GM03348 (cell line): ENCODE data around the gene OSBPL1A.

ENCODE experiments used
- DNase-seq: peaks from one replicate; pipeline ENCODE4 v3.0.0; 2012; ENCODE audit warnings: low spot score

The OSBPL1A gene

DNA sequence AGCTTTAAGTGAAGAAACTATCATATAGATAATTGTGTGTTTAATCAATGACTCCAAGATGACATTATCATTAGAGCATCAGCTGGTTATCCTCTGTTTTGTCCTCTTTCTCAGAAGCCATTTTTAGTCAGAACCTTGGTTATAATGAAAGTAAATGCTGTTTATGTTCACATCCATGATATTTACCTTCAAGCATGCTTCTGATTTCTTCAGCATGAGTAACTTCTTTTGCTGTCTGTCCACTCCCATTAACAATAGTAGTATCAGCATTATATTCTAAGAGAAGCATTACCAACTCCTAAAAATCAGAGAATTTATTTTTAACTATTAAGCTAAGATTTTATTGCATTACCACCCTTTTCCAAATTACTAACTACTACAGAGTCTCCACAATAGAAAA lies 56.3 kb downstream of the OSBPL1A start:
- no peak for DNase-seq

DNA sequence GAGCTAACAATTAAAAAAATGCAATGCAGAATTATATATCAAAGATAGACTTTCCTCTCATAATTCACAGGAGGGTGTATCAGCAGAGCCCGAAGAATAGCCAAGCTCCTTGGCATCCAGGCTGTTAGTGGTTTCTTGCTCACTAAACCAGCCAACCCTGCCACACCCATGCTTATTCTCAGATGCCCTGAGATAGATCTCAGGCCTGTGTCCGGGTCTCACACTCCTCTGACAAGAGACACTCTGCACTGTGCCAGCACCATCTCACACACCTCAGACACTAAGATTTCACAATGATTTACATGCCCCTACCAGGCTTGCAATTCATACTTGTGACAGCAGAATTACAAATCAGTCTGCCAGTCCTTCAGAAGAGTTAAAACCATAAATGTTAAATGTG lies 64.5 kb downstream of the OSBPL1A start:
- DNase-seq, result no peak

DNA sequence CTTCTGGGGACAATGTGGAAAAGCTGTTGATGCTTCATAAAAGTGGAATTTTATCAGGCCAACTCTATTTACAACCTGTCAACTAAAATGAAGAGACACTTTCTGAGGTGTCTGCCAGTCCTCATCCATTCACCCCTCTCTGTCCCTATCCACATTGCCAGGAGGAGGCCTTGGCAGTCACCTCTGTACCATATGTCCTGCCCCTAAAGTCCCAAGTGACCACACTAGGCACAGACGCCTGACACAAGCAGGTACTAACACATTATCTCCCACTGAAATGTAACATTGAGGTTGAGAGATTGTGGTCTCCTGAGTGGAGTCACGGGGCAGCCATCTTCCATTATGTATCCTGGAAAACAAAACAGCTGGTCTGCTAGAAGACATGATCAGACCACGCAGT lies 71.4 kb downstream of the OSBPL1A start:
- DNase-seq, result no peak

DNA sequence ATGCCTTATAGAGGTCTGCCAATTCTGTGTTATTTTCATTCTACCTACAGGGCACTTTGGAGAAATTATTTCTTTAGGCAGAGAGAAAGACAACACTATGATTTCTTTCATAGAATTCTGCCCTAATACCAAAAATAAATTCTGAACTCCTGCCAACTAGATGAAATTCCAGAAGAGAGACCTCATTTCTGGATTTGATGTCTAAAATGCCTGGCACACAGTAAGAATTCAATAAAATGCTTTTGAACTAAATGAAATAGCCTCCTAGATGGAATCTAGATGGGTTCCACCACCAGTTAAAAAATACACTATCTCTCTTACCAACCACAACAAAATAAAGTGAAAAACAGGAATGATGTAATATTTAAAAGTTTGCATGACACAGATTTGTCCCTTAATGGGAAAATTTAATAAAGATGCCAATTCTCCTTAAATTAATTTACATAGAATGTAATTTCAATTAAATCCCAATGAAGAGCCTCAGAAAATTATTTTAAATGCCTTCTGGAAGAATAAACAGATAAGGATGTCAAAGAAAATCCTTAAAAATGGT lies 75.0 kb downstream of the OSBPL1A start:
- peak; percentile 56 for DNase-seq

DNA sequence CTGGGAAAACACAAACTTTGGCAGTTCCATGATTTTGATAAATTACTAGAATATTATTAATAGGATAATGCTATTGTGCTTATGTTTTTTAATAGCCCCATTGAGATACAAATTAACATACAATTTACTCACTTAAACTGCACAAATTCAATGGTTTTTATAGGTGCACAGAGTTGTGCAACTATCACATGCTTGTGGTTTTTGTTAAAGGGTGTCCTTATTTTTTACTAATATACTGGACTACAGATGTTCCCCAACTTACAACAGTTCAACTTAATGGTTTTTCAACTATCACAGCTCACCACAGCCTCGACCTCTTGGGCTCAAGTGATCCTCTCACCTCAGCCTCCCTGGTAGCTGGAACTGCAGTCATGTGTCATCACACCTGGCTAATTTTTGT lies 76.6 kb downstream of the OSBPL1A start:
- no peak for DNase-seq

DNA sequence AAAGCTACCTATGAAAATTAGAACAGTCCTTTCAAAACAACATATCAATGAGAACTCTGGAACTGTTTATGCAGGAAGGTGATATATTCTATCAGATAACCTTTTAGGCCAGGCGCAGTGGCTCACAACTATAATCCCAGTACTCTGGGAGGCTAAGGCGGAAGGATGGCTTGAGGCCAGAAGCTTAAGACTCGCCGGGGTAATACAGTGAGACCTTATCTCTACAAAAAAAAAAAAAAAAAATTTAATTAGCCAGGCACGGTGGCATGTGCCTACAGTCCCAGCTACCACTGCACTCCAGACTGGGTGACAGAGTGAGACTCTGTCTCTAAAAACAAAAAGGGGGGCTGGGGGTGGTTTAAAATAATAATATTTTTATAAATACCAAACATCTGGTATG lies 77.9 kb downstream of the OSBPL1A start:
- DNase-seq, result no peak

DNA sequence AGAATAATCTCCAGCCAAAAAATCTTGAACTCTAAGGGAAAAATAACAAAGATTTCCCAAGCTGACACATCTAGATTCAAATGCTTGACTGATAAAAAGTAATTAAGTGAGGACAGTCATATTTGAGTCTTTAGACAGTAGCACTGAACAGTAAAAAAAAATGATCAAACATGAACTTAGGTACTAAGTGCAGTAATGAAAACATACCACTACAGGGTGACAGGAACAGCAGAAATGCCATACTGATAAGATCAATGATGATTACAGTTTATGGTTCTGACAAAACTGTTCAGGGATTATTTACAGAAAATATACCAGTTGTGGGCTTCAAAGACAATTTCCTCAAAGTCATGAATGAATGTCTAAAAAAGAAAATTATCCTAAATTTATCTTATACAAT lies 80.3 kb downstream of the OSBPL1A start:
- no peak for DNase-seq

DNA sequence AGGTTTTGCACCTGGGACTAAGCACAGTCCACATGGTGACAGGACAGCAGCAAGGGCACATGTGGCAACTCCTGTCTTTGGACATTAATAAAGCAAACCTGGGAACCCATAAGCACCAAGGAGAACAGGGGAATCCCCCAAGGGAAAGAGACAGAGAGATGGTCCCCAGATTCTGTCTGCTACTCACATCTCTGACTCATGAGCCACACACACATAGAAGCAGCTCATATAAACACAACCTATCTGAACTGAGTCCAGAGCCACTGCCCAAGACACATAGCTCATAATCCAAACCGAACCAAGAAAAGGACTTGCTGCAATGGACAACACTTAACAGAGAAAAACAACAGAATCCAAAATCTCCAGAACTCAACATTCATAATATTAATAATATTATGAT lies 82.5 kb downstream of the OSBPL1A start:
- no peak for DNase-seq

DNA sequence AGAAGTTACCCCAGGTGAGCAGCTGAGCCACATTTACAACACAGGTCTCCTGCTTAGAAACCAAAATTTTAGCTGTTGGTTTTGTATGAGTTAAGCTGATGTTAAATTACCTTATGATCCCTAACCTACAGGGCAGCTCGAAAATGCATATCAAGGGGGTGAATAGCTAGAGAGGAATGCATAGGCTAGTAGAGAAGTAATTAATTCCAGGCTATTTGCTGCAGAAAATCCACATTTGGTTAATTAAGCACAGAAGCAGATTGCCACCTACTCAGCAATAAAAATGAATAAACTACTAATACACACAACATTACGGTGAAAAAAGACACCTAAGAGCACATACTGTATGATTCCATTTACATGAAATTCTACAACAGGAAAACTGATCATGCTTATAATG lies 91.4 kb downstream of the OSBPL1A start:
- no peak for DNase-seq

DNA sequence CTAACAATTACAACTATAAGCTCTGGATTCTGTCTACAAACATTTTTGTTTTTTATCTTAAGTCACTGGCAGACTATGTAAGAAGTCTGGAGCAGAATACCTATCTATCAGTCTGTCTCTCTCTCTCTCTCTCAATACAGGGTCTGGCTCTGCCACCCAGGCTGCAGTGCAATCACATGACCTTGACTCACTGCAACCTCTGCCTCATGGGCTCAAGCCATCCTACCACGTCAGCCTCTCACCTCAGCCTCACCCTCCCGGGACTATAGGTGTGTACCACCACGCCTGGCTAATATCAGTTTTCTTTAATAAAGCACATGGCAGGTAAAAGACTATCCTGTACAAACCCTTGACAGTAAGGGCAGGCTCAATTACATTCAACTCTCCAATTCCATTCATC lies 96.9 kb downstream of the OSBPL1A start:
- DNase-seq, result no peak

DNA sequence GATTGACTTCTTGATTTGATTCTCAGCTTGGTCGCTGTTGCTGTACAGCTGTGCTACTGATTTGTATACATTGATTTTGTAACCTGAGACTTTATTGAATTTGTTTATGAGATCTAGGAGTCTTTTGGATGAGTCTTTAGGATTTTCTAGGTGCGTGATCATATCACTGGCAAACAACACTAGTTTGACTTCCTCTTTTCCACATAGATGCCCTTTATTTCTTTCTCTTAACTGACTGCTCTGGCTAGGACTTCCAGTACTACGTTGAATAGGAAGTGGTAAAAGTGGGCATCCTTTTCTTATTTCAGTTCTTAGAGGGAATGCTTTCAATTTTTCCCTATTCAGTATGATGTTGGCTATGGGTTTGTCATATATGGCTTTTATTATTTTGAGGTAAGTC lies 101.3 kb downstream of the OSBPL1A start:
- no peak for DNase-seq

DNA sequence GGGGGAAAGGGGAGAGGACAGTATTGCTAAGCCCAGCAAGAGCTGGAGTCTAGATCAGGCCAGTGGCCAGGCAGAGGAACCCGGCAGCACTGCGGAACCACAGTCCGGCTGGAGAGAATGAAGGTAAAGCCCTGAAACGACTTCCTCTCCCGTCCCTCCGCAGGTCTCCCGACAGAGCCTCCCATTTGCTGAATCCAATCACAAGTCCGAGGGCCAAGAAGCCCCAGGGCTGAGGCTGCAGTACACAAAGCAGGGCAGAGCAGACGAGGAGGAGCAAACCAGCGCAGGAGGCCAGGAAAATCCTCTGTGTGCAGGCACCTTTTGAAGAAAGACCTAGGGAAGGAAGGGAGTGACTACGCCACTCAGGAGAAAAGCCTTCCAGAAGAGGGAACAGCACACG lies 104.4 kb downstream of the OSBPL1A start:
- DNase-seq, result no peak

DNA sequence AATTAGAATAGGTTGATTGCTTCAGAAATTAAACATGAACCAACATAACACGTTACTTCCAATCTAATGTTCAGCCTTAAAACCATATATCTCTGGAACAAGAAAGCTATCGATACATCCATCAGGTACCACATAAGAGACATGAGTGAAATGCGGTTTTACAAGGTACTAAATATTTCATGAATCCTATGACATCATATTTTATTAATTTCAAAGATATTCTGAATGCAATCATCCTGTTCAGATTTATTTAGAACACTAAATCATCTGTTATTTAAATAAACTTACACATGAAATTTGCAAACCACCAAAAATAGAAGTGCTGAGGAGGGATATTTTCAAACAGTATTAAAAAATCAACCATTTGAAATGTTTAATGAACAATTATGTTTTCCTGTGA lies 119.0 kb downstream of the OSBPL1A start:
- no peak for DNase-seq

DNA sequence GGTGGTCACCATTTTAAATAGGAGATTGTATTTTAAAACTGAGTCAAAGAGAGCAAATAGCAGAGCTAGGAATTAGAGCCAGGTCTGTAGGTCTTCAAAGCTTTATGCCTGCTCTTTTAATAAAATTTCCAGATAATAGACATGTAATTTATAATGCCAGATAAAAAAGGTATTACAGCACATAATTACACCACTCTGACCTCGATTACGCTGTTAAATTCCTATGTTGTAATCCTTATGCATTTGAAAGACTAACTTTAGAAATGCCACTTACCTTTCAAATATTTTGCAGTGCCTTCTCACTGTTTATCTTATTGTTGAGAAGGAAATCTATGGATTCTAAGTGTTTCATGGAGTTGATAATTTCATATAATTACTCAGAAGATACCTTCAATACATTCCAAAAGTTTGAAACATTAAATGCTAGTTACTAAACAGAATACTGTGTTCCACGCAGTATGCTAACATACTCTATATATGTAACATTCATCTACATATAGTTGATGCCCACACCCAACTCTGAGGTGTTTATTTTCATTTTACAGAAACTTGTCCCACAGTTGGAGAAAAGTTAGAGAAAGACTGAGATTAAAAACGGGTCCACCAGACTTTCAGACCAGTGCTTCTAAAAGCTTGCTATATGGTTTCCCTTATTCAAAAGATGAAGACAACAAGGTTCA lies 120.0 kb downstream of the OSBPL1A start:
- no peak for DNase-seq

DNA sequence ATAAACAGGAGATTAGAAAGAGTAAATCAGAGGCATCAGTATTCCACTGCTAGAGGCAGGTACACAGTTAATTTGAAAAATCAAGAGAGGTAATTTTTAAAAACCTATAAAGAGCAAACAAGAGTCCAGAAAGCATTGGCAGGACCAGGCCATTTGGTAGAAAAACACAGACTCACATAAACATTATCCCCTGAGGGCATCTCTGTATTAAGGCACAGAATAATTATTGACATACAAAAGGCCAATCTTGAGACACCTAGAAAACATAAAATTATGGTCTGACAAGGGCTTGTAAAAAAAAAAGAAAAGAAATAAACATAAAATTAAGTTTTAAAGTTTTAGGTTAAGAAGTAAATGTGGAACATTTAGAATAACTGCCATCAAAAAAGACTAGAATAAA lies 120.6 kb downstream of the OSBPL1A start:
- no peak for DNase-seq

DNA sequence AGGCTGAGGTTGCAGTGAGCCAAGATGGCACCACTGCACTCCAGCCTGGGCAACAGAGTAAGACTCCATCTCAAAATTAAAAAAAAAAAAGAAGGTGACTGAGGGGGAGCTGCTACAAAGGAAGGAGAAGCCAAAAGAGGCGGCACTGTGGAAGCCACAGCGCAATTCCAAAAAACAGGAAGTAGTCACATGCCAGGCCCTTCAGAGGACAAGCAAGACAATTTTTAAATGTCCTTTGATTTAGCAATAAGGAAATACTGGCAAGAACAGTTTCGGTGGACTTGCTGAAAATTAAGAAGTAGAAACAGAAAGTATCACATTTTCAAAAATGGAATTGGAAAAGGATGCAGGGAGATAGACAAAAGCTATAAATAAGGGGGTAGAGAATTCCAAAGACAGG lies 122.8 kb downstream of the OSBPL1A start:
- DNase-seq, result no peak

DNA sequence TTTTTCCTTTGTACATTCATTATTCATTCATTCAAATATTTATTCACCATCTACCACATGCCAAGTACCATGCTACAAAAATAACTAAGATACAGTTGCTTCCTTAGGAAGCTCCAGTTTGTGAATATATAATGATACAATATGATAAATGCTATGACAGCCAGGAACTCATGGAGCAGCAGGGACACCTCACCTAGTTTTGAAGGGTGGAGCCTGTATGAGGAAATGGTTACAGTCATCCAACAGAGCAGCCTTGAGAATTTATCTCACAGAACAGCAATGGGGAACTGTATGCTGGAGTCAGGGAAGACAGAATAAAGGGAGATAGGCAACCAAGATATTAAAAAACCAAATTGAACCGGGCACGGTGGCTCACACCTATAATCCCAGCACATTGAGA lies 124.0 kb downstream of the OSBPL1A start:
- no peak for DNase-seq

DNA sequence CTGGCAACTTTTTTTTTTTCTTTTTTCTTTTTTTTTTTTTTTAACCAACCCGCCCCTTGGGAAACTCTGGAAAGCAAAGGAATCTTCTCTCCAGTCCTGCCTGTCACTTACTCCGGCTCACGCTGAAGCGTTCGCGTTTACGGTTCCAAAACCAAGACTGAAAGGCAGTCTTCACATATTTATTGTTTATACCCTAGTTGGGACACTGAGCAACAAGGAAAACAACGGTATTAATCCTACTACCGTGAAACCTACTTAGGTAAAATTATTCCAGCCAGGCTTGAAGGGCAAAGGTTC lies 125.4 kb downstream of the OSBPL1A start:
- peak; percentile 86 for DNase-seq

DNA sequence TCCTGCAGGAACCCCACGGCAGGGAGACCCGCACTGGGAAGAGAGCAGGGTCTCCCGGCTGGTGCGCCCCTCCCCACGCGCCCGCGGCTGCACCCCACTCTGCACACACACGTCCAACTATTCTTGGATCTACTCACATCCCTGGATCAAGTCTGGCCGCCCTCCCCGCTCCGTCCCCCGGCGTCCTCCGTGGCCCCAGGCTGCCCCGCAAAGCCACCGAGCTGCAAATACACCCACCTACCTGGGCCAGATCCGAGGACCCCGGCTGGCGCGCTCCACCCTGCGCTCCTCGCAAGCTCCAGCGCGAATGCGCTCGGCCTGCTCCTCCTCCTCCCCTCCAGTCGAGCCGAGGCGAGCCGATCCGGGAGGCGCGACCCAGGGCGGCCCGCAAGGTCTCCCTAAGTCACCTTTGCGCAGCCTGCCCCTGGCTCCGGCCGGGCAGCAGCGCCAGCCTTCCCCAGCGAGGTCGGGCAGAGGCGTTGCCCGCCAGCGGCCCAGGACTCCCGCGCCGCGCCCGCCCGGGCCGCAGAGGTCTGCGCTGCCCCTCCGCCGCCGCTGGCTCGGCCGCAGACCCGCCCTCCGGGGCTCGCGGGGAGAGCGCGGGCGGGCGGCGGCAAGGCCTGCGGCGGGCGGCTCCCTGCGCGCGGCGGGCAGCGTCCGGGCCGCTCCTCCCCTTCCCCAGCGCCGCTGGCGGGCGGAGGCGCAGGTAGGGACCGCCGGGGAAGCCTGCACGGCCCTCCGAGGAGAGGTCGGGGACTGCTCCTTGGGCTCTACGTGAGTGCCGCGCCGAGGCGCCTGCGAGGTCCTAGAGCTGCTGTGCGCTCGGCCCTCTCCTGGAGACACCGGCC lies 126.0 kb downstream of the OSBPL1A start:
- peak; percentile 86 for DNase-seq

DNA sequence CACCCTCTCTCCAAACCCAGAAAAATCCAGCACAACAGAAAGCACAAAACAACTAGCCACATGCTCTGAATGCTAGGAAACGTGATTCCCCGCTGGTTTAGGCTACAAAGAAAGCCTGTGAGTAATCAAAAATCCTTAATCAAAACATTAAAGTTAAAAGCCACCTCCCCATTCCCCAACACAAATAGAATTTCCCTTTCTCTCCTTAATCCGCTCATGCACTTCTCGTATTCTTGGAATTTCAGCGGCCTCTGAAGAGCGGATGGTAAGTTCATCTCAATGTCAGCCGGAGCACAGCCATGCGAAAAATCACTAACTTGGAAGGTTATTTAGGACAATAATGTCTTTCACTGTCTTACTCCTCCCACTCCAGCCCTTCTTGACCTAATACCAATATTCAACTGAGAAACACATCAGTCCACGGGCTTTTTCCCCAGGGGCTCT lies 126.7 kb downstream of the OSBPL1A start:
- peak; percentile 28 for DNase-seq

DNA sequence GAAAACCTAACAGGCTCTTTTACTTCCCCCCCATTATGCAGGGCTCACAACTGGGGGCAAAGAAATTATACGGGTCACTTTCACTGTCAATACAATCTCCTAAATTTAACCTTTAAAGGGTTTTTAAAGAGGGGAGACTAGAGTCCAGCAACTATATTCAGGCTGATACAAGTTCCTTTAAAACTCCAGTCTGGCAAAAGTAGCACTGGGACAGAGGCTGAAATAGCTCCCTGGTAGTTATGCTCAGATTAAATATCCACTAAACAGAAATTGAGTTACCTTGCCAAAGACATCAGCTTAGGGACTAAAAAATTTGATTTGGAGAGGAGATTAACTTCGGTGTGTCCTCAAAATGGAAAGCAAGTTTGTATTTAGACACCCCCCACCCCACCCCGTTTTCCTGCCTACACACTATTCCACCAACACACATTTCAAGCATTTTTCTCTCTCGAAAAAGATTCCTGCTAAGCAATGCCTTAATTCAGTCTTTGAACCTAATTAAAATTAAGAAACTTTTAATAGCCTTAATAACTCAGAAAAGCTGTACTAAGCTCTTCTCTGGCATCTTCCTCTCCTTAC lies 127.2 kb downstream of the OSBPL1A start:
- DNase-seq, result peak; percentile 10

DNA sequence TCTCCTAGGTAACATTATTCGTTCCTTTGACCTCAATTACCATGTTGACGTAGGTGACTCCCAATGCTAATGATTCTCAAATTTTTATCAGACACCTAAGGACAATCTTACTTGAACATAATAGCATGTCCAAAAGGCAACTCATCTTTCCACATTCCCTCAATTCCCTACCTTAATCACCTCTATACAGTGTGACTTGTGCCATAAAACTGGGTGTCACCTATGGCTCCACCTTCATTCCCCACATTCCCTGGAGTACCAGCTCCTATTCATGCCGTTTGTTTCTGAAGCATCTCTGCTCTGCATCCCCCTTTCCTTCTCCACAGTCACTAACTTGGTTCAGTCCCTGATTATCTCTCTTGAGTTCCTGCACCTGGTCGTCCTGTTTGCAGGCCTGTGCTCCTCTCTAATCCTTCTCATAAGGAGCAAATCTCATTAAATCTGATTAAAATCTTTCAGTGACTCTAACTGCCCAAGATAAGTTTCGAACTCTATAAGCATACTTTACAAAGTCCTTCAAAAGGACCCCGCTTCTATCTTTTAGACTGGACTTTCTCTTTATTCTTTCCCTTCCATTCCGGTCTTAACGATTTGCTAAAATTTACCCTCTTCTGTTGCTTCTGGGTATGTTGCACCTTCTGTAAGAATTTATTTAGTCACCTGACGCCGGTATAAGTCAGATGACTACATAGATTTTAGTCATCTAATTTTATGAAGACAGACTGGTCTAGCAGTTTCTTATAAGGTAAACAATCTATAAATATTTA lies 128.7 kb downstream of the OSBPL1A start:
- DNase-seq, result no peak
